Ovary (tissue), 9 donors: ENCODE data around the gene COL27A1. TPM values are rescaled to one million over a fixed set of nuclear protein-coding genes. Genes with fewer than 3 reads are reported as not detected.
A peak's percentile ranks its signal among the peaks of the same experiment; 100 is the strongest.

Experiments
- DNase-seq, 5 donors: peaks; one replicate each; pipeline ENCODE4 v3.0.0-alpha.2; 2019 to 2020
- H3K27ac ChIP-seq, 2 donors: fragments of 200-600 bp; one replicate each; pipeline versions ENCODE4 v1.5.1 to v1.8.0; 2019 to 2022
- H3K27me3 ChIP-seq: fragments of 200-600 bp; one replicate; pipeline ENCODE4 v1.8.0; 2022
- H3K36me3 ChIP-seq: fragments of 200-600 bp; sonication (generic); one replicate; pipeline ENCODE4 v1.5.1; 2019
- H3K4me1 ChIP-seq: one replicate; pipeline ENCODE4 v1.8.1; 2013; ENCODE audit warnings: mild to moderate bottlenecking, moderate library complexity; ENCODE audit not compliant: insufficient read depth
- H3K4me3 ChIP-seq: fragments of 200-600 bp; sonication (generic); one replicate; pipeline ENCODE4 v1.5.1; 2017
- H3K9me3 ChIP-seq, 2 donors: fragments of 200-600 bp in 1 of 2; sonication (generic) in 1 of 2; one replicate each; pipeline versions ENCODE4 v1.5.1 to v1.8.1; 2013 to 2019; ENCODE audit warnings: mild to moderate bottlenecking in 1 of 2, moderate library complexity in 1 of 2
- CTCF ChIP-seq, 3 donors: fragments of 450-650 bp in 2 of 3; fragments of 200-600 bp in 1 of 3; IDR thresholded peaks; one replicate each; pipeline versions ENCODE4 v1.5.1 to v1.8.0; 2016 to 2022; ENCODE audit warnings: antibody characterized with exemption in 3 of 3, mild to moderate bottlenecking in 1 of 3
- EP300 ChIP-seq: sonication (generic); formaldehyde crosslinking; IDR thresholded peaks from one replicate; pipeline ENCODE4 v1.6.1; 2017; ENCODE audit warnings: antibody characterized with exemption
- POLR2A ChIP-seq: fragments of 450-650 bp; IDR thresholded peaks from one replicate; pipeline ENCODE4 v1.6.1; 2017; ENCODE audit warnings: antibody characterized with exemption, mild to moderate bottlenecking, moderate library complexity
- WGBS, 3 donors: extraction: QIAGEN DNeasy Blood & Tissue Kit in 1 of 3; methylation state at CpG; one replicate each; pipeline versions ENCODE4 v1.1.5 to v1.1.7; 2013 to 2017; 5-methylcytosine and 5-hydroxymethylcytosine counted together
- intact Hi-C, 4 donors: fragments of 100-400 bp; cut with DNase I; formaldehyde crosslinking; loops; one replicate each; pipeline versions ENCODE4 v1.11.0 to v1.15.1; 2022 to 2023
- polyA plus RNA-seq, 2 donors: library from polyadenylated mRNA; stranded (reverse); fragments of 200-250 nt in 1 of 2; fragments of 350-450 nt in 1 of 2; fragmentation: Illumina TruSeq in 1 of 2; extraction: RNeasy Lipid Tissue Mini Kit (QIAGEN cat#74804) in 1 of 2; gene quantifications; one replicate each; pipeline ENCODE4 v1.2.3, GENCODE V29; 2013 to 2014
- total RNA-seq, 7 donors: library from RNA; depleted of rRNA in 2 of 7; stranded (reverse); fragments of >200 nt in 2 of 7; fragmentation: NEBNext Ultra II Directional in 3 of 7; extraction: Animal tissue kit (Norgen Biotek cat#: 25700) in 3 of 7; gene quantifications; one replicate each; pipeline versions ENCODE4 v1.1.0 to v1.2.4, GENCODE V29; 2016 to 2023
- donor health status: DM: no; HTN: no; CAD: no; lungs with moderate emphysema.
- donor health status: DM: no; HTN: no; CAD: no.
- donor health status: Bipolar disorder and iron deficiency.
- donor health status: DM: yes; HTN: yes; CAD: no.
- donor health status: DM: no; HTN: no; CAD: no.
- donor health status: DM: yes; HTN: yes; CAD: no.

The COL27A1 gene
- total and polyA plus RNA-seq, 9 donors, result 5.2 to 91.2 (median 16.8) TPM

DNA sequence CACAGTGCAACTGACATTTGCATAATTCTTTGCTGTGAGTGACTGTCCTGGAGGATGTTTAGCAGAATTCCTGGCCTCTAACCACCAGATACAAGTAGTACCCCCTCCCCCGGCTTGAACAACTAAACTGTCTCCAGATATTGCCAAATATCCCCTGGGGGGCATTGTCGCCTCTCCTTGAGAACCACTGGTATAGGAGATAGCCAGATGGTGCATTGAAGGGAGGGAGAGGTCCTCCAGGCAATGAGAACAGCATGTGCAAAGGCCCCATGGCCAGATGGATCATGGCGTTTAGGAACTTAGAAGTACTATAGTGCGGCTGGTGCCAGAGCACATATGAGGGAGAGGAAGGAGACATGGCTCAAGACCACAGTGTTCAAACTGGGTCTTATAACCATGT, 148.6 kb downstream of the COL27A1 start:
- H3K36me3 ChIP-seq, result no peaks in the 10 kb centered on the region
- DNase-seq, result peak in 3 of 5 donors; percentile 6 to 15 (median 10)
- no peaks in the 10 kb centered on the region for H3K9me3 ChIP-seq
- no peak overlapping the region for H3K27ac ChIP-seq
- peaks cover 6% of the 10 kb centered on the region for H3K4me1 ChIP-seq
- intact Hi-C loops, result loop anchor here in 1 of 4 donors (5.0 kb wide), 1 partner anchor 147 kb away; the partner anchor contains the start of gene COL27A1
- H3K27me3 ChIP-seq, result no peaks in the 10 kb centered on the region
- no peak overlapping the region for H3K4me3 ChIP-seq
- 92 to 96% (median 95%) methylated on average over 4 of the region's 4 CpGs for WGBS, 3 donors
- TF ChIP-seq POLR2A (no peak), EP300 (no peak), CTCF (IDR thresholded peaks at IDR 0.05) (no peak)

- Histone ChIP-seq H3K27me3 (no peaks in the 10 kb centered on the region), H3K36me3 (no peaks in the 10 kb centered on the region), H3K4me3 (no peak overlapping the region), H3K27ac (peak overlapping the region in 1 of 2 donors; percentile 50), H3K4me1 (peaks cover 6% of the 10 kb centered on the region), H3K9me3 (no peaks in the 10 kb centered on the region)
- intact Hi-C loops, result loop anchor here in 1 of 4 donors (5.0 kb wide), 1 partner anchor 147 kb away; the partner anchor contains the start of gene COL27A1
- 82 to 86% (median 82%) methylated on average over 10 of the region's 10 CpGs for WGBS, 3 donors
- peak in 4 of 5 donors; percentile 7 to 30 (median 16) for DNase-seq
- TF ChIP-seq POLR2A (no peak), CTCF (IDR thresholded peaks at IDR 0.05) (no peak), EP300 (no peak)
These were observed 149.3 kb downstream of the COL27A1 start for GRCh38 chr9:114304416-114305188.

- Histone ChIP-seq H3K36me3 (no peaks in the 10 kb centered on the region), H3K4me1 (peaks cover 6% of the 10 kb centered on the region), H3K4me3 (no peak overlapping the region), H3K27ac (no peak overlapping the region), H3K27me3 (no peaks in the 10 kb centered on the region), H3K9me3 (no peaks in the 10 kb centered on the region)
- TF ChIP-seq POLR2A (no peak), EP300 (no peak), CTCF (IDR thresholded peaks at IDR 0.05) (no peak)
- intact Hi-C loops, result no loop called here
- WGBS, 3 donors, result 69 to 83% (median 79%) methylated on average over 6 of the region's 6 CpGs
- no peak for DNase-seq
These were observed 152.5 kb downstream of the COL27A1 start for GRCh38 chr9:114307899-114308267.

DNA sequence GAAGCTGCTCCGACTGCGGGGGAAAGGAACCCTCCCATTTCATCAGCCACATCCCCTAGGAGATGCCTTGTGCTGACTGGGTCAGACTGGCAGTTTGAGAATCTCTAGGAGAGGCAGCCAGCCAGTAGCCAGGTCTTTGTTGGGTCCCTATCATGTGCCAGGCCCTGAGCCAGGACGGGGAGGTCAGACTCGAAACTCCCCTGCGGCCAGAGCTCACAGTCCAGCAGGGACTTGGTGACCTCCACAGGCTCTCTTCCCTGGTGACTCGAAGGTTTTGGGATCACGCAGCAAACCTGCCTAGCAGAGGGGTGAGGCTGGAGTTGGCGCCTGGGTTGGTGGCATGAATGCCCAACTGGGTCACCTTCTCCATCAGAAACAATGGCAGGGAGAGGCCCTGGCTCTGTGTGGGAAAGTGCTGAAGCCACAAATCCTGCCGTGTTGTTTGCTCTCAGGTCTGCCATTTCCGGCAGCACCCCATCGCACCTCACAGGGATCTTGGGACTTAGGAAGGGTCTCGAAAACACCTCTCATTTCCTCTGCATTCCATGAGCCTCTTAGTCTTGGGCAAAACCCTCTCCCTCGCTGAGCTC, 153.1 kb downstream of the COL27A1 start:
- no peak overlapping the region for H3K4me3 ChIP-seq
- H3K4me1 ChIP-seq, result peaks cover 6% of the 10 kb centered on the region
- no peaks in the 10 kb centered on the region for H3K9me3 ChIP-seq
- no peaks in the 10 kb centered on the region for H3K36me3 ChIP-seq
- TF ChIP-seq CTCF (IDR thresholded peaks at IDR 0.05), result no peak
- no peak for TF ChIP-seq POLR2A
- TF ChIP-seq EP300, result no peak
- peak in 3 of 5 donors; percentile 5 to 17 (median 10) for DNase-seq
- intact Hi-C loops, result no loop called here
- WGBS, 3 donors, result 89 to 93% (median 90%) methylated on average over 13 of the region's 13 CpGs
- no peak overlapping the region for H3K27ac ChIP-seq
- H3K27me3 ChIP-seq, result no peaks in the 10 kb centered on the region
